HG03442 (cell line): ENCODE data around the gene NIM1K.
A peak's percentile ranks its signal among the peaks of the same experiment; 100 is the strongest.
"Not testable (repeated sequence)": the region's sequence is repeated elsewhere in the genome, so short reads cannot be mapped to it uniquely, and the experiment has no call there.

ENCODE experiments used
- ATAC-seq: cut with Tn5 transposase; IDR thresholded peaks from one replicate; pipeline ENCODE4 v1.9.1; 2021; ENCODE audit warnings: mild to moderate bottlenecking, moderate library complexity; ENCODE audit not compliant: unreplicated experiment

Gene NIM1K

DNA sequence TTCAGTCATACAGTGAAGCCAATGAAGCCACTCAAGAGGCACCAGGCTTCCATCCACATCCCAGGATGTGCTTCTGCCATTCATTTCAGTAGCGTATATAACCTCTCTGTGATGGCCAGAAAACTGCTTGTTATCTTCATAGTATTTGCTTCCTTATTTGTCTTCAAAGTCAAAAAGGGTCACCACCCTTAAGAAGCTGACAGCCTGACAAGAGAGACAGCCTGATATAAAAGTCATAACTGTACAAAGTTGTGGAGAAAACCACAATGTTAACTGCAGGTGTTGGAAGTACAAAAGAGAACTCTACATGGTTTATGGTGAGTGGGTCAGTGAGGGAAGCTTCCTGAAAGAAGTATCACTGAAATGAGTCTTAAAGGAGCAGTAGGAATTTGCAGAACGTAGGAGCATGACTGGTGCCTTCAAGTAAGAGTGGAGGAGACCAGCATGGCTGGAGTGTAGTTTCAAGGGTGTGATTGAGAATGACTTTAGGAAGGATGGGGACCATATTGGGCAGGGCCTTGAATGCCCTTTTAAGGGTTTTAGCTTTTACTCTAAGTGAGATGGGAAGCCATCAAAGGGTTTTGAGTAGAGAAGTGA is 33.7 kb downstream of the NIM1K start:
- ATAC-seq, result peak; percentile 41

DNA sequence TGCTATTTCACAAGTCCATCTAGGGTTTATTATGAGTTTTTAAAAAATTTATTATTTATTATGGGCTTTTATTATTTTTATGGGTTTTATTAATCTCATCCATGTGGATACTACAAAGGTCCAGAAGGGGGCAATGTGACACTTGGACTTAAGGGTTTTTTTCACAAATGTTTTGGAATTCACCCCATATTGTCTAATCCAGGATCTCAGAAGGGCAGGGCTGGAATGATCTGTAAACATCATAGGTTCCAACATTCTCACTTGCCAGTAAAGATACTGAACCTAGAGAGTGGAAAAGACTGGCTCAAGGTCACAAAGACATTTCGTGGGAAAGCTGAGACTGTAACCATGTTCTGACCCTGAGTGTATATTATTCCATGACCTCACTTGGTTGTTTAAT is 35.6 kb downstream of the NIM1K start:
- ATAC-seq, result no peak

DNA sequence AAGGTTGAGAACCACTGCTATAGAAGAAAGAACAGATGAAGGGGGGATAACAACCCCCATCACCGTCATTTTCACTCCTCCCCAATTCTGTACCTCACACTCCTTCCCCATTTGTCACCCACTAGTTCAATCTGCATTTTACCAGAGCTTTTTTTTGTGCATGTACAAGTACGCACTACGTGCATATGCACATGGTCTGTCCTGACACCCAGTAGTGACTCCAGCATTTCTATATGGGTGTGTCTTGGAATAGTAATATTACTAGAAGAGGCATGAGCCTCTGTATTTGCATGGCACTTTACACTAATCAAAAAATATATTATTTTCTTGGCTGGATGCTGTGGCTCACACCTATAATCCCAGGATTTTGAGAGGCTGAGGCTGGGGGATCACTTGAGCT is 38.7 kb downstream of the NIM1K start:
- ATAC-seq, result no peak

DNA sequence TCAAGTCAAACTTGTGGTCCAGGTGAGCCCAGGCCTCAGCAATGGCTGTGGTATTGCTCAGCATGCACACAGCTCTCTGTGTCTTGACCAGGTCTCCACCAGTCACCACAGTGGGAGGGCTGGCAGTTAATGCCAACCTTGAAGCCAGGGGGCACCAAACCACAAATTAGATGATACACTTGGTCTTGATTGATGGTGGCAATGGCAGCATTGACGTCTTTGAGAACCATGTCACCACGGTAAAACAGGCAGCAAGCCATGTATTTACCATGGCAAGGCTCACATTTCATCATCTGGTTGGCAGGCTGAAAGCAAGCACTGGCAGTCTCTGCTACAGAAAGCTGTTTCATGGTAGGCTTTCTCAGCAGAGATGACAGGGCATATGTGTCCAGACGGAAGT is 40.0 kb downstream of the NIM1K start:
- no peak for ATAC-seq

DNA sequence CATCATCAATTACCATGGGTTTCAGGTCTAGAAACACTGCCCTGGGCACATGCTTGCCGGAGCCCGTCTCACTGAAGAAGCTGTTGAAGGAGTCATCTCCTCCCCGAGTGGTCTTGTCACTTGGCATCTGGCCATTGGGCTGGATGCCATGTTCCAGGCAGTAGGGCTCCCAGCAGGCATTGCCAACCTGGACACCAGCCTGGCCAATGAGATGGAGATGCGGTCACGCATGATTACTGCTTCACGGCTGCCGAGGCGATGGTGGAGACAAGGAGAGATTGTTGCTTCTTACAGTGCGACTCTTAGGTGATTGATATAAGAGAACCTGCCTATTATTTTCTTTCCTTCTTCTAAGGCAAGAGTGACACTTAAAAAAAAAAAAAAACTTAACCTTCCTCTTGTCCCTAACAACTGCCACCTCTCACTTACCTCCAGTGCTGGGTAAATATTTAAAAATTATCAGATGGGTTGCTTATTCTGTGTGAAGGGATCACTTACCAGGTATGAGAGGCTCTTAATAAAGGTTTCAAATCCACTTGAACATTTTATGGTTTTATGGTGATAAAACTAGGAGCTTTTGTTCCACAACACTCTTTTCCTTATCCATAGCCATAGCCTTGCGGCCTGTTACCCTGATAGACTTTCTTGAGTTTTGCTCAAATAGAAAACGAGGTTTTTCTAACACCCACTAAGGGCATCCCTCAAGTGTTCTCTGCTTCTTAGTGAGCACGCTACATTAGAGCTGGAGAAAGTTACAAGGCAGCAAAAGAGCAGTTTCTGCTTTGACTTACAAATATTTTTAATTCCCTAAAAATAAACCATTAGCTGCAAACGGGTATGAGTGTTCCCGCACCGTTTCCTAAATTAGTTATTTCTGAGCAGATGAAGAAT is 41.2 kb downstream of the NIM1K start:
- ATAC-seq, result no peak

DNA sequence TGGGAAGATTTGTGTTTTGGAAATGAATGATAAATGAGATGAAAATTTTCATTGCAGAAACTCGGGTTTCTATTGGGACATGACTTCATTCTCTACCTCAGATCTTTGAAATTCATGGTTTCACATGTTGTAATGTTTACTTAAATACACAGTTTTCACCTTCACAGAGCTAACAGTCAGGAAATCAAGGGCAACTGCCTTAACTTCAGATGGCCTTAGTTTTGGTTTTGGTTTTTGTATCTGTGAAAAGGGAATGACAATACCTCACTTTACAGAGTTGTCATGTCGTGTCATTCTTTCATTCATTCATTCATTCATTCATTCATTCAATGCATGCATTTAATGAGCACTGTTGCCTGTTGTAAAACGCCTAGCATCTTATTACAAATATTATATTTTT is 41.9 kb downstream of the NIM1K start:
- peak; percentile 67 for ATAC-seq

DNA sequence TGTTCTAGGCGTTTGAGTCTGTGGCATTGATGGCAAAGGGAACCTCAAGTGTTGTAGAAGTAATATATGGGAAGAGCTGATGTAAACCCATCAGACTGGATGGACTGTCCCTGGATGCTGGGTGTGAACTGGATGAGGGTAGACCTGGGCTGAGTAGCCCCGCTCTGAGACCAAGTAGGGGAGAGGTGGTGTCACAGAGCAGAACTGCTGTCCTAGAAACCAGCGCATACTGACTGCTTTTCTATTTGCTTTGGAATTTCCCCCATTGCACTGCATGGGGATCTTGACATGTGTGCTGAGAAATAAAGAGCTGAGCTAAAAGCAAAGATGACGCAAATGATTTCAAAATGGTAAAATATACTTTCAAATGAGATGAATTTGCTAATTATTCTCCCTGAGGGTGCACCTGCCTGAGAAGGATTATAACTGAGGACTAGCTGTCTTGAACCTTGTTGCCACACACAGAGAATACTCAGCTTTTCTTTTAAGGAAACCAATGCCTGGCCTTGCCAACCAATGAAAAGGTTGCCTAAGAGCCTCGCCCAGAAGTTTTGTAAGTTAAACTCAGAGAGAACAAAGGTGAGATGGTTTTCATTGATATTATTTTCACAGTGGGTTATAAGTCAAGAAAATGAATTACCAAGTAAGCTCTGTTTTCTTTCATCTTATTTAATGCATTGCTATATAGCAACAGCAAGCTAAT is 44.8 kb downstream of the NIM1K start:
- no peak for ATAC-seq

DNA sequence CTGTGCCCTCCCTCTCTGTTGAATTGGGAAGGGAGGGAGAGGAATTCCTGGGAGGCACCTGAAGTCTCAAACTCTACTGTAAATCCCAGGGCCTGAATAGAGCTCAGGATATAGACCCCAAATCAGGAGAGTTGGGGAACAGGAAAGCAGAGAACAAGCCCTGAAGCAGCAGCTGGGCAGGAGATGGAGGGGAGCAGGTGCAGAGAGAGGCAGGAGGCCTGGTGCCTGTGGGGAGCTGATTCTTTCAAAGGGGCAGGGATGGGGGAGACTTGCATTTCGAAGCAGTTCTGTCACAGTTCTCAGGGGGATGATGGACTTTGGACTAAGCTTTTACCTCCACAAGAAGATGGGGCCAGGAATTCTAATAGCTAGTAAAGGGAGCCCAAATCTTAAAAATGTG is 50.2 kb downstream of the NIM1K start:
- no peak for ATAC-seq

DNA sequence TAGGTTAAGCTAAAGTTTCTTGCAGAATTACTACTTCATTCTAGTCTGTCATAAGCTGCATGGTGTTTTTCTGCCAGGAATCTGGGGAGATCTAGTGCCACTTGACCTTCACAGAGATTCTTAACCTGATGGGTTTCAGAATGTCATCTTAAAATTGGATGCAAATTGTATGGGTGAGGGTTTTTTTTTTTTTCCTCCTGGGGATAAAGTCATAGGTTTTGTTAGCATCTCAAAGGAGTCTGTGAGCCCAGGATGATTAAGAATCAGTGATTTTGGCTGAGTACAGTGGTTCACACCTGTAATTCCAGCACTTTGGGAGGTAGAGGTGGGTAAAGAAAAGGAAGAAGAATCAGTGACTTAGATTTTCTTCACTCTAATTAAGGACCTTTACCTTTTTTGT is 51.2 kb downstream of the NIM1K start:
- ATAC-seq, result no peak

DNA sequence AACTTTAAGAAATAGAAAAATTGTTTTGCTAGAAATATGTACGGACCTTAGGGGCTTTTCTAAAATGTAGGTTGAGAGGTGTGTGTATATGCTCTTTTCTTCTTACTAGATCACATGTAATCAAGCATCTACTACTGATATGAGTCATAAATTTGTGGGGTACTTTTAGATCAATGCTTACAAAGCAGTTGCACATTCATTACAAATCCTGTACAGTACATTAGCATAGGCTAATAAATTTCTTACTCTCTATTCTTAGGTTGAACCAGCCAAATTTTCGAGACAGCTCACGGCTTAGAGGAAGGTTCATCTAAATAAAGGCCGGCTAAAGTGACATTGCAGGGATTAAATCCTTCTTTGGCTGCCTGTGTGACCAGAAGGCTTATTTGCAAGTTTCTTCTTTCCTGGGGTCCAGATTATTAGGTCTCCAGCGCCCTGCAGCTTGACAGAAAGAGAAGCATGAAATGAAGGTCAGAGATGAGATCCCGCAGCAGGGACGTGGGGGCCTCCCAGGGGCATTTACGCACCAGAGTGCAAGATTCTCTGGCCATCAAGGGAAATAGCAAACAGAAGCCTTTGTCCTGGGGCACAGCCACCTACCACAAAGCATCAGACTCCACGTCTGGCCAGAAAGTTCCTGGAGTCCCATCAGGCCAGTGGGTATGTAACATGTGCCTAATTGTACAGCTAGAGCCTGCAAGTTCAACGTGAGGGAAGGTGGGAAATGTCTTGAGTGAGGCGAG is 53.0 kb downstream of the NIM1K start:
- peak; percentile 74 for ATAC-seq

DNA sequence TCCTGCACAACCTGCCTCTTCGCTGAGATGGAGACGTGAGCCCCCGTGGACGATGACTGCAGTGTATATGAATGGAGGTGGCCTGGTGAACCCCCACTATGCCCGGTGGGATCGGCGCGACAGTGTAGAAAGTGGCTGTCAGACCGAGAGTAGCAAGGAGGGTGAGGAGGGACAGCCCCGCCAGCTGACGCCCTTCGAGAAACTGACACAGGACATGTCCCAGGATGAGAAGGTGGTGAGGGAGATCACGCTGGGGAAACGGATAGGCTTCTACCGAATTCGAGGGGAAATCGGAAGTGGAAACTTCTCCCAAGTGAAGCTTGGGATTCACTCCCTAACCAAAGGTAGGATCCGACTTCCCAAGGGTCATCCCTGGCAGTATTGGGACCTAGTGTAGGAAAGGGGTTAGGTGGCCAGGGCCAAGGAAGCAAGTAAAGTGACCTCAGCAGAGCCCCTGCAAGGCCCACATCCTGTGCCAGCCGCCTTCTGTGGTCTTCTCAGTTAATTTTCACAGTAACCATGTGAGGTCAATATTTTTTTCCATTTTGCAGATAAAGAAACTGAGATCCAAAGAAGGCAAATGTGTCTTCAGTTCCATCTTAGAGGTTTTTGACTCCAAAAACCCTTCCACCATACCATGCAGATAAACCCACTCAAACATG is 53.8 kb downstream of the NIM1K start:
- peak; percentile 64 for ATAC-seq

DNA sequence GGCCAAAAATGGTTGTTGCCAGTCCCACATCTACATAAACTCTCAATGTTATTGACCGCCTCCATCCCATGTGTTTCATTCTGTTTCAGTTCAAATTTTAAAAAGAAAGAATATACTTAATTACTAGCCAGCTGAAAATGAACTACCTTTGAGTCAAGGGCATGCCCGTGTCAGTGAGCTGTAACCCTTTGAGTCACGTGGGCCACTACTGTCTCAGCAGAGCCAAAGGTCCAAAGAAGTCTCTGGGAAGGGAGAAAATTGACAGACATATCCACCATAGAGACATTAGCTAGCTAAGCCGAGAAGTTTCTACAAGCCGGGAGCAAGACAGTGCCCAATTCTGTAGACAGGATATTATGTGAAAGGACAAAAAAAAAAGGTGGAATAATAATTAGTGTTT is 59.7 kb downstream of the NIM1K start:
- ATAC-seq, result no peak

DNA sequence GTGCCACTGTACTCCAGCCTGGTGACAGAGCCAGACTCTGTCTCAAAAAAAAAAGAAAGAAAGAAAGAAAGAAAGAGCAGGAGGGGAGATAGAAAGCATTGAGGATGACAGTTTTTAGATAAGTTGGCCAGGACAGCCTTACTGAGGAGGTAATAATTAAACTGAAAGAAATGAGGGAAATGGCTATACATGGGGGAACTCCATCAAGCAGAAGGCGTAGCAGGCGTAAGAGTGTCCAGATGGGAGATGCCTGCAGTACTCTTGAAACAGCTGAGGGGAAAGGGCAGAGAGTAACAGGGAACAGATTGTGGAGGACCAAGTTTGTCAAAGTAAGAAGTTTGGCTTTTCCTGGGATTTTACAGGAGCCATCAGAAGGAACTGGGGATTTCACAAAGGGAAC is 63.7 kb downstream of the NIM1K start:
- no peak for ATAC-seq

DNA sequence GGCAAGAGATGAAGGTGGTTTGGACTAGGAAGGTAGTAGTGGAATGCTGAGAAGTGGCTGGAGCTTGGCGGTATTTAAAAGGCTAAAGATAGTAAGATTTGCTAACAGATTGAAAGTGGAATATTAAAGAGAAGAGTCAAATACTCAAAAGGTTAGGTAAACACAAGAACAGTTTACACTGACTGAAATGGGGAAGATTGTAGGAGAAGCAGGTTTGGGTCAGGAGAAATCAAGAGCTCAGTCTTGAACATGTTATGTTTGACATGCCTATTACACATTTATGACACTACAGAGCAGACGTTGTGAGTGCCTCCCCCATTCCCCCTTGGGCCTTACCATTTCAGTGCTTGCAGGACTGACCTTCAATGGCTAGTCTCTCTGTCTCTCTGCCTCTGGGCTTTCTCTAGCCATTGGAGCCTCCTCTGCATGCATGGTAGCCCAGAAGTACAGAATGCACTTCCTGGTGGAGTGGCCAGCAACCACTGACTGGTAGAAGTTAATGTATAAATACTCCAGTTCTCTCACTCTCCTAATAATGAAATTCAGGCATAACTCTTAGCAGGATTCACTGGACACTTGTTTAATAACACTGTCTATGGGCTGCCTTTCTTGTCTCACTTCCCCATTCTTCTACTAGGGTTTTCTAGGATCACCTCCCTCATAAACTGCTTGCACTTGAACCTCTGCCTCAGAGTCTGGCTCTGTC is 64.4 kb downstream of the NIM1K start:
- ATAC-seq, result no peak

DNA sequence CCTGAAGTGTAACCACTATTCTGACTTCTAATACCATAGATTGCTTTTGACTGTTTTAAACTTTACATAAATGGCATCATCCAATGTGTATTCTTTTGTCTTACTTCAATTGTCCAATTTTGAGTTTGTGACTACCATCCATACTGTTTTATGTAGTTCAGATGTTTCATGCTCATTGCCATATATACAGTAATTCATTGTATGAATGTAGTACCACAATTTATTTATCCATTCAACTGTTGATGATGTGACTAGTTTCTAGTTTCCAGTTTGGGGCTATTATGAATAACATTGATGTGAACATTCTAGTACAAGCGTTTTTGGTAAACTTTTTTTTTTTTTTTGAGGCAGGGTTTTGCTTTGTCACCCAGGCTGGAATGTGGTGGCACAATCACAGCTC is 66.1 kb downstream of the NIM1K start:
- ATAC-seq, result no peak

DNA sequence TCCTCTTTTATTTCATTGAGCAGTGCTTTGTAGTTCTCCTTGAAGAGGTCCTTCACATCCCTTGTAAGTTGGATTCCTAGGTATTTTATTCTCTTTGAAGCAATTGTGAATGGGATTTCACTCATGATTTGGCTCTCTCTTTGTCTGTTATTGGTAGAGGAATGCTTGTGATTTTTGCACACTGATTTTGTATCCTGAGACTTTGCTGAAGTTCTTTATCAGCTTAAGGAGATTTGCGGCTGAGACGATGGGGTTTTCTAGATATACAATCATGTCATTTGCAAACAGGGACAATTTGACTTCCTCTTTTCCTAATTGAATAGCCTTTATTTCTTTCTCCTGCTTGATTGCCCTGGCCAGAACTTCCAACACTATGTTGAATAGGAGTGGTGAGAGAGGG is 70.2 kb downstream of the NIM1K start:
- not testable (repeated sequence) for ATAC-seq

DNA sequence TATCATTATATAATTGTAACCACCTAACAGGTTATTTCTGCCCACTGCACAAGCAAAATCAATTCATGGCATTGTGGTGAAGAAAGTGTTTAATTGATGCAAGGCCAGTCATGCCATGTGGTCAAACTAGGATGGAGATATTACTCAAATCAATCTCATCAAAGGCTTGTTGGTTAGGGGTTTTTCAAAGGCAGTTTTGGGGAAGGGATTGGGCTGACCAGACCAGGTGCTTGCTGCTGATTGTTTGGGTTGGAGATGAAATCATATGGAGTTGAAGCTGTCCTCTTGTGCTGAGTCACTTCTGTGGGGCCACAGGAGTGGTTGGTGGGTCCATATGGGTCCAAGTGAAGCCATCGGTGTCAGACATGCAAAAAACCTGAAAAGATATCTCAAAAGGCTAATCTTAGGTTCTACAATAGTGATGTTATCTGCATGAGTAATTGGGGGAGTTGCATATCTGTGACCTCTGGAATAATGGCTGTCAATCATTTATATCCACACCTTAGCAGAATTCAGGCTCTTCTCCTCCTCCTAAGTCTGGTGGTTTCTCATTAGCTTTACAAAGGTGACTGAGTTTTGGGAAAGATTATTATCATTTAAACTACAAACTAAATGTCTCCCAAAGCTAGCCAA is 76.3 kb downstream of the NIM1K start:
- ATAC-seq, result peak; percentile 93

DNA sequence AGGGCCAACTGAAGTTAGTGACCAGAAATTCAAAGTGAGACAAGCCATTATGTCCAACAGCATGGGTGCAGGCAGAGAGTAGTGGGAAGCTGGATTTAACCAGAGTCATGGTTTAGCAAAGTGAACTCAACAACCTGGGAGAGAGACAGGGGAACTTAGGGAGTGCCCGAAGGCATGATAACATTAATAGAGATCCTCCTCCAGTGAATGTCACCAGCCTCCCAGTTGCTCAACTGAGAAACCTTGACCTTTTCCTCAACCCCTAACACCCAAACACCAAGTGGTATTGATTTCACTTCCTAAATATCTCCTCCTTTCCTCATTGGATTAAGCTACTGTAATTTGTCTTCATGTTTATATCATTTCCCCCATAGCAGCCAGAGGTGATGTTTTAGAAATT is 78.6 kb downstream of the NIM1K start:
- no peak for ATAC-seq

DNA sequence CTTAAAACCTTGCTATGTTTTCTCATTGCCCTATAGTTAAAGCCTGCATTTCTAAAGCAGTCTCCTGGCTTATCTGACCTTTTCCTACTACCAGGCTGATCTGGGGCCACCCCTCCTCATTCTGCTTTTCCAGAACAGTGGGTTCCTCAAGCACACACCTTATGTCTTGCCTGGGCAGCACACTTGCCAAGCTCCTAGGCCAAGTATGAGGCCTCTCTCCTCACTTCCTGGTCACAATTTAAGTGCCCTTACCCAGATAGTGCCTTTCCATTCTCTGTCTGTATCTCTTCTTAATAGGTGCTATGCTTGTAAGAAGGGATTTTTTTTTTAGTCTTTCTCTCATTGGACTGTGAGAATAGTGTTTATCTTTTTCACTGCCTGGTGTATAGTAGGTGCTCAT is 81.5 kb downstream of the NIM1K start:
- no peak for ATAC-seq
